G401.6 (cell line): Measurements from ENCODE around the gene PTPRM.

Source experiments
- FAIRE-seq: peaks from 2 replicates; lab custom pipeline; 2012; peaks lifted over from hg19 to GRCh38; lab: Jason Lieb, UNC

Gene PTPRM

GRCh38 chr18:7760967-7761948 lies 194.1 kb downstream of the PTPRM start:
- no peak for FAIRE-seq

GRCh38 chr18:7764405-7764804 lies 197.3 kb downstream of the PTPRM start:
- no peak for FAIRE-seq

GRCh38 chr18:7766346-7766745 lies 199.2 kb downstream of the PTPRM start:
- no peak for FAIRE-seq

GRCh38 chr18:7766817-7767216 lies 199.7 kb downstream of the PTPRM start:
- FAIRE-seq: no peak

- no peak for FAIRE-seq
Measured at GRCh38 chr18:7770908-7771307, 203.8 kb downstream of the PTPRM start.

GRCh38 chr18:7772510-7772888 lies 205.4 kb downstream of the PTPRM start:
- no peak for FAIRE-seq

- FAIRE-seq: no peak
Measured at GRCh38 chr18:7772951-7773350, 205.8 kb downstream of the PTPRM start.

GRCh38 chr18:7775128-7775527 lies 208.0 kb downstream of the PTPRM start:
- no peak for FAIRE-seq

GRCh38 chr18:7775843-7776242 lies 208.7 kb downstream of the PTPRM start:
- no peak for FAIRE-seq

GRCh38 chr18:7778181-7778580 lies 211.1 kb downstream of the PTPRM start:
- no peak for FAIRE-seq

GRCh38 chr18:7779211-7779610 lies 212.1 kb downstream of the PTPRM start:
- FAIRE-seq: no peak

- FAIRE-seq: no peak
Measured at GRCh38 chr18:7784171-7784570, 217.1 kb downstream of the PTPRM start.

GRCh38 chr18:7786569-7786968 lies 219.5 kb downstream of the PTPRM start:
- no peak for FAIRE-seq

GRCh38 chr18:7787339-7787738 lies 220.2 kb downstream of the PTPRM start:
- no peak for FAIRE-seq

- FAIRE-seq: no peak
Measured at GRCh38 chr18:7789856-7790552, 222.9 kb downstream of the PTPRM start.

GRCh38 chr18:7793100-7793499 lies 226.0 kb downstream of the PTPRM start:
- no peak for FAIRE-seq

GRCh38 chr18:7803956-7804469 lies 236.9 kb downstream of the PTPRM start:
- no peak for FAIRE-seq

GRCh38 chr18:7805096-7805495 lies 238.0 kb downstream of the PTPRM start:
- no peak for FAIRE-seq

- FAIRE-seq: no peak
Measured at GRCh38 chr18:7805880-7806279, 238.8 kb downstream of the PTPRM start.

- no peak for FAIRE-seq
Measured at GRCh38 chr18:7807936-7808453, 240.9 kb downstream of the PTPRM start.

- FAIRE-seq: no peak
Measured at GRCh38 chr18:7808992-7809391, 241.9 kb downstream of the PTPRM start.

GRCh38 chr18:7809455-7809854 lies 242.3 kb downstream of the PTPRM start:
- no peak for FAIRE-seq

GRCh38 chr18:7809978-7810377 lies 242.9 kb downstream of the PTPRM start:
- no peak for FAIRE-seq
